DMS153 (cell line): ENCODE measurements around the gene TLL2.
A peak's percentile ranks its signal among the peaks of the same experiment; 100 is the strongest.

ENCODE experiments used
- DNase-seq: peaks from one replicate; lab custom pipeline; 2025; lab: John Stamatoyannopoulos, UW

Gene TLL2

DNA sequence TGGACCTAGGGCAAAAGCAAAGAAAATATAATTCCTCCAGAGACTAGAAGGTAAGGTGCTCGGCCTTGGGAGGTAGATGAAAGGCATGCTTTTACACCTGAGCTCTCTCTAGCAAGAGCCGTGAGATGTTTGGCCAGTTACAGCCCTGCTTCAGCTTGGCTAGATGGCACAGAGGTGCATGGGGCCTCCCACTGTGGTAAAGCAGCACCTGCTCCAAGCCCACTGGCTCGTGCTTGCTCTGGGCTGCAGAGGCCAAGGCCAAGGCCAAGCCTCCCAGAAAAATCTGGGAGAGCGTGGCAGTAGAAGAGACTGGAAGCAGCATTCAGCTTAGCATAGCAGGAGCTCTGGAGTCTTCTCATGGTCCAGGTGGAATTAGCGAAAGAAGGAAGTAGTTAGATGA, 123.9 kb downstream of the TLL2 start:
- no peak for DNase-seq

DNA sequence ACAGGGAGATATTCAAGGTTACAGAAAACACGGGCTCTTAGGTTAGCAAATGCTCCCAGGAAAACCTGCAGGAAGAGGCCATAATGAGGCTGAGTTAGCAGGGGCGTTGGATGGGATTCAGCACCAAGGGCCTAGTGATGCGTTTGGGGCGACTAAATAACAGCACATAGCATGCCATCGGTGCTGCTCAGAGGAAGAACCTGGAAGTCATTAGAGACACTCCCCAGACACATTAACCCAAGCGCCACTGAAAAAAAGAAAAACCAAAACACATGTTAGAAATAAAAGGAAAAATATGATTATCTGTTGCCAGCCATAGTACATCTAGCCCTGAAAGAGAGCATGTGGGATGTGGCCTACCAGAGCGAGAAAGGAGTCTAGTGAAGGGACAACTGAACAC, 126.1 kb downstream of the TLL2 start:
- no peak for DNase-seq

DNA sequence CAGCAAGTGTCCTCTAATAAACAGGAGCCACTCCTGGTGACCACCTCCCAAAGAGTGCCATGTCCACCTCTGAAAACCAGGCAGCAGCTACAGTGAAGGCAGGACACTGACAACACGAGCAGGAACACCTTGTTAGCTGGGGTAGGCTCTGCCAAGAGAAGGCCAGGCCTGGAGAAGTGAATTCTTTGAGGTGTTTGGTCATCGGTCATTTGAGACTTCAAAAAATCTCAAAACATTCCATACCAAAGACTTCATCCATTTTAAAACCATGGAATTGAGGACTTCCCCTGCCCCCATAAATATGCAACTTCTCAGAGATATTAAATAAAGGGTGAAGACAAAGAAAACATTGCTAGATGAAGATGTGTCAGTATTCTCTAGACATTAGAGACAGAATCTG, 126.6 kb downstream of the TLL2 start:
- DNase-seq: no peak

DNA sequence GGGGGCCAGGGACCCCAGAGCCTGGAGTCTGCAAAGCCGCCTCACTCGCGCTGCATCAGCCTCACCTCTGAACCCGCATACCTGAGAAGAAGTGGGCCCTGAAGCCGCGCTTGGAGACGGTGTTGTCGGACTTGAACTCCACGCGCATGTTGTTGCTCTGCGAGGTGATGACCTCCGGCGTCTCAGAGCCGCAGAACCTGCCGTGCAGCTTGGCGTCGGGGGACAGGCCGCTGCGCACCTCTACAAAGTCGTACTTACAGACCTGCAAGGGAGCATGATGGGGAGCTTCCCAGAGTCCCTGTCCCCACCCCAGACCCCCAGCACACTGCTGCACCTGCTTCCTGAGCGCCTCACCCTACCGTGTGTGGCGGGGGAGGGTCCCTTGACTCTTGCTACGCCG, 129.2 kb downstream of the TLL2 start:
- no peak for DNase-seq

DNA sequence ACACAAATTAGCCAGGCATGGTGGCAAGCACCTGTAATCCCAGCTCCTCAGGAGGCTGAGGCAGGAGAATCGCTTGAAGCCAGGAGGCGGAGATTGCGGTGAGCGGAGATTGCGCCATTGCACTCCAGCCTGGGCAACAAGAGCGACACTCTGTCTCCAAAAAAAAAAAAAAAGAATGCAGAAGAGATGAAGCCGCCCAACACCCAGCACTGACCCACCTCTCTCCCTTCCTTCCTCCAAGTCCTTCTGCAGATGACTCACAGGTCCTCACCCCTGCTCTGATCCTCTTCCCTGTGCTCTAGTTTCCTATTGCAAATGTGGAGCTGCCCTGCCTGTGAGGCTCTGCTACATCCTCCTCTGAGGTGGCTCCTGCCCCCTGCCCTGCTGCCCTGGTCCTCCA, 132.9 kb downstream of the TLL2 start:
- DNase-seq: no peak

DNA sequence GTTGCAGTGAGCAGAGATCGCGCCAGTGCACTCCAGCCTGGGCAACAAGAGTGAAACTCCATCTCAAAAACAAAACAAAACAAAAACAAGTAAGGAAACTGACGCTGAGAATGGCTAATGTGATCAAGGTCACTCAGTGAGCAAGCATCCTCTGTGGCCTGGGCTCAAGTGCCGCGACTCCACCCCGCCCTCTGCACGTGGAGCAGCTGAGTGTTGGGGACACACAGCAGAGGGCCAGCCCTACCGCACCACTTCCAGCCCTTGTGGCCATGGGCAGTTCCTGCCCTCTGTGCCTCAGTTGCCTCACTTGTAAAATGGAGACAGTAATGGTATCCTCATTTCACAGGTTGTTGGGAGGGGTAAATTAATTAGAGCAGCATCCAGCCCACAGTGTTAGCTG, 134.0 kb downstream of the TLL2 start:
- no peak for DNase-seq

DNA sequence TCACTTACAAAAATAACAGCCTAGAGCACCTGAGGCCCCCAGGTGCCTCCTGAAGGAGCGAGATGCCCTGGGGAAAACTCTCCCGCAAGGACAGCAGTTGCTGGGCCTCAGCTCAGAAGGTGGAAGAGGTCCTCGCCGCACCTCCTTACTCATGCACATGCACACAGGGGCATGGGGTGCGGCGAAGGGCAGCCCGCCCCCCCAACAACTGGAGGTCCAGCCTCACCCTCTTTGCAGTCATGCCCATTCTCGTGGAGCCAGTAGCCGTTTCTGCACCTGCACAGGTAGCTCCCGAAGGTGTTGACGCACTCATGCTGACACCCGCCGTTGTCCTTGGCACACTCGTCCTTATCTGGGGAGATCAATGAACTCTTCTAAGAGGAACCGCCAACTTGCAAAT, 135.0 kb downstream of the TLL2 start:
- no peak for DNase-seq

DNA sequence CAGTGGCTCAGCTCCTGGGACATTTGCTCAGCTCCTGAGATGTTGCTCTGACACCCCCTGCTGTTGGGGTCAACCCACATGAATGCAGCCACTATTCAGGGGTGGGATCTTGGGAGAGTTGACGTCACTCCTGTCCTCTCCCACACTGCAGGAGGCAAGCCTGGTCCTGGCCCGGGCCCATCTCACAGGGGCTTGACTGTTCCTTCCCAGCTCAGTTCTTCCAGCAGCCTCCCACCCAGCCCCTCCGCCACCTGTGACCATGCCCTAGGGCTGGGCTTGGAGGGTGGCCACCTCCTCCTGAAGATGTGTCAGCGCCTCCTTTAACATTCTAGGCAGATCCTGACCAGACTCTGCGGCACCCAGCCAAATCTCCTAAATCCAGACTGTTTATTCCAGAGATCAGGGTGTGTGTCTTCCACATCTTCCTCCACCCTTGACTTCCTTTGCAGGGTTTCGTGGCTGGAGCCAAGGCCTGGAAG, 135.9 kb downstream of the TLL2 start:
- DNase-seq: no peak

DNA sequence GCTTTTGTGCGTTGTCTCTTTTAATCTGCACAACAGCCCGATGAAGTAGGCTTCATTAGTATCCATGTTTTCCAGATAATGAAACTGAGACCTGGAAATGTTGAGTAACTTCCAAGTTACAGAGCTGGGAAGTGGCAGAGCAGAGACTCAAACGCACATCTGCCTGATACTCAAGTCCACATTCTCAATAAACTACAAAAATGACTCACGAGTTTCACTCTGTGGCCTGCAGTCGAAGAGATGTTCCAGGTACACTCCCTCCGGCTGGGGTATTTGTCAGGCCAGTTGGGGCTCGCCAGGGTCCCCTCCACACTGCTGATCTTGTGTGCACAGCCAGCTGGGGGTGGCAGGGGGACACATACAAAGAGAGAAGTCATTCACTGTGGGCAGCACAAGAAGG, 137.2 kb downstream of the TLL2 start:
- DNase-seq: no peak

DNA sequence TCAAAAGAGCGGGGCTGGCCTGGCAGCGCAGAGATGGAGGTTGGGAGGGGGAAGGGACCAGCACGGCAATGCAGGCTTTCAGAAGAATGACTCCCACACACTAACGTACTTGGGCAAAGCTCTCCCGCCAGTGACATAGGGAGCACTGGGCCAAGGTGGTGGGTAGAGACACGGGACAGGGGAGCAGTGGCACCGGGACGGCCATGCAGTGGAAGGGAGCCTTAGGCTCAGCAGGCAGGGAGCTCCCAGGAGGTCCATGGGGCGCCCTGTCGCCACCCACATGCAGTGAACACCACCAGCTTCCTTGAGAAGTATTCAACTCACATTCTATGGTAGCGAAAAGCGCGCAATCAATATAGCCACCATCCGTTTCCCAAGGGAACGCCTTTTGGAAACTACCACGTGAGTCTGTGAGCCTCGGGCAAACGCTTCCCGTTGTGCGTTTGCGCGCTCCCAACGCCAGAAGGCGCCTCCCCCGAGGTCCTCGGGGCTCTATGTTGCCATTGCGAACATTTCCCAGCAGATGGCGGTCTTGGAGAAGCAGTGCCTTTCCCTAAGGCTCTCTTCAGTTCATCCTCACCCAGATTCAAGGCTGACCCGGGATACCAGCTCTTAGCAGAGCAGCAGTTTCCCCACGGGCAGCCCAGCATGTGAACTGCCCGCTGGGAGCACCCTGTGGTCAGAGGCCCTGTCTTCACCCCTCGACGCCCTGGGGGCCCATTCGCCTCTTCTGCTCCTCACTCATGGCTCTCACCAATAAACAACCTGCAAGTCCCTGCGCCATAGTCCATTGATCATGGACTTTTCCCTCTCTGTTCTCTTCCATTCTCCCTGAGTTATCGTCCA, 138.5 kb downstream of the TLL2 start:
- DNase-seq: peak; percentile 82

DNA sequence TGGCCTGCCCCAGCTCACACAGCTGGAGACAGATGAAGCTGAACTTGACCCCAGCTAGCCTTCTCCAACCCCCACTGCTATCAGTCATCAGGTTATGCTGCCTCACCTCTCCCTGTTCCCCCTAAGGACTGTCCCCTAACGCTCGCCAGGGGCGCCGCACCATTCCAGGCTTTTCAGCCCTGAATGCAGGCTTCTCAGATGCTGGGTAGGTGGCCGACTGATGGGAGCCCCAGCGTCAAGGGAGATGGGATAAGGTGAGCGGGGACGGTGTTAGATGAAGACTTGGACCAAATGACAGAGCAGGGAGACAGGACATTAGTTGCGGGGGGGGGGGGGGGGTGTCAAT, 139.1 kb downstream of the TLL2 start:
- no peak for DNase-seq

DNA sequence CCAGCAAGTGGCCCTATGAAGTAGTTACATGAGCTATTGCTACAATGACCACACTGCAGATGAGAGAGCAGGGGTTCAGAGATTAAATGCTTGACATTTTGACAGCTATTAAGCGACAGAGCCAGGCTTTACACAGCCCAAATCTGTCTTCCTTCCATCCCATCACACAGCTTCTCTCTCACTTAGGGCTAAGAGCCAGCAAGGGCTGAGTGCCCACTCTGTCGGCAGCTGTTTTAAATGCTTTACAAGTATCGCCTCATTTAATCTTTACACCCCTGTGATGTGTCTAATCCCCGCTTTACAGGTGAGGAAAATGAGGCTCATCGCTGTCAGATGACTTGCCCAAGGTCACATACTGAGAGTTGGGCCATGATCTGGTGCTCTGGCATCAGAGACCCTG, 139.7 kb downstream of the TLL2 start:
- no peak for DNase-seq

DNA sequence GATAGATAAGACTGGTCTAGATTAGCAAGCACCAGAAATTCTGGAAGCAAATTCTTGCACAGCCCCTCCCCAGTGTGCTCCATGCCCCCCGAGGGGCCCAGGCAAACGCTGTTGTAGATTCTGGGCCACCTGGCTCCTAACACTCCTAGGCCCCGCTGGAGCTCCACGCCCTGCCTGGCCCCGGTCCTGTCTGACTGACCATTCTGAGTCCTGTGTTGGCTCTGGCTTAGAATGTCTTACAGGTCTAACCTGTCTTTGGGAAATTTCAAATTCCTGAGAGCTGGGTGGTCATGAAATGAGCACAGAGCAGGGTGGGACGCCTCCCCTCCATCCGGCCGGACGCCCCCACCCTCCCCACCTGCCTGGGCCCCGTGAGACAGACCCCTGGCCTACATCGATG, 142.4 kb downstream of the TLL2 start:
- DNase-seq: no peak

DNA sequence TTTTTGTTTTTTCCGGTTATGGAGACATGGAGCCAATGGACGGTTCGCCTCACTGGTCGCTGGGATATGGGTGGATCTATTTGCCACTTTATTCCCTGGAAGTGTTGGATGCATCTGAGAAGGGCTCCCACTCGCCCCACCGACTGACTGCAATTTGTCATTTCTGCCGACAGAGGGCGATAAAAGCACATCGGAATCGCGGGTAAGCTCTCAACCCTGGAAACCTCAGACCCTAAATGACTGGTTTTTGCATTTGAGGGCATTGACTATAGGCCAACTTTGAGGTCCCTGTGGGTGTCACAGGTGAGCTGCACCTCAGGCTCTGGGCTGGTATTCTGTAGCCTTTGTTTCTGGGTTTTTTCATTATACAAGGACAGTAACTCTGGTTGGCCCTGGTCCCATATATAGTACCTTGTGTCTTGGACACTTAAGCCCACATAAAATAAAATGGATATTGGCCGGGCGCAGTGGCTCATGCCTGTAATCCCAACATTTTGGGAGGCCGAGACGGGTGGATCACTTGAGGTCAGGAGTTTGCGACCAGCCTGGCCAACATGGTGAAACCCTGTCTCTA, 143.1 kb downstream of the TLL2 start:
- peak; percentile 4 for DNase-seq

DNA sequence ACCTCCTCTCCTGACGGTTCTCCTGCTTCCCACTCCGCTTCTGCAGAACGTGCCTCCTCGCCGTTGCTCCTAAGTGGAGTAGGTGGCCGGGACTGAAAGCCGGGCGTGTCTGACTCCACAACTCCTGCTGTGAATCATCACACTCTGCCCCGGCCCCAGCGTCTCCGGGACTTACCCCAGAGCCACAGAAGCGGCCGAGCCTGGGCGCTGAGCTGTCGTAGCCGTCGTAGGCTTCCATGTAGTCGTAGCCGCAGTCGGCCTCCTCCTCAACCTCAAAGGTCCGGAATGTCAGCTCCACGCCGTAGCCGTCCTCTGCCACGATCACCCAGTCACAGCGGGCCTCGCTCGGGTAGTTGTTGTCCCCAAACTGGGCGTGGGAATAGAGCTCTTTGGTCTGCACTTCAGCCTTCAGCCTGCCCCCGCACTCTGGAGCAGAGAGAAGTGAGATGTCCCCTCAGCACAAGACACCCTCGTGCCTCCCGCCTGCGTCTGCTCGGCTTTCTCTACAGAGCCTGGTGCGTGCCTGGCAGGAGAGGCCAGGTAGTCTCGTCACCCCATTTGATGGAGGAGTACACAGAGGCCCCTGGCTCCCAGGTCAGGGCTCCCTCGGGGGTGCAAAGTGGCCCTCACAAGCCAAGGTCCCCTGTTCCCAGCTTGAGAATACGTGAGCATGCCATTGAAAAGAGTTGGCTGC, 143.7 kb downstream of the TLL2 start:
- DNase-seq: no peak

DNA sequence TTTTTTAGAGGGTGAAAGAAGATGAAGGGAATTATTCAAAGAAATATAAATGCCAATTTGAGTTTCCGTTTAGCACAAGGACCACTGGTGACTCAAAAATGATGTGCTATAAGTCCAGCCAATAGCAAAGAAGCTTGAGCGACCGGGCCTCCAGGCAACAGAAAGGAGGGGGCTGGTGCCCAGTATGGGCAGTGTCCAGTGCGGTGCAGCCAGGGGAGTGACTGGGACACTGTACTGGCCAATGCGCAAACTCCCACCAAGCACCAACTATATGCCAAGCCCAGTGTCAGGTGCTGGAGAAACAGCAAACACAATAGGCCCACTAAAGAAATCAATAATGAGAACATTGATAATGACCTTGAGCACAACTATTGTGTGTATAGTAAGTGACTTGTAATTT, 144.8 kb downstream of the TLL2 start:
- DNase-seq: no peak

DNA sequence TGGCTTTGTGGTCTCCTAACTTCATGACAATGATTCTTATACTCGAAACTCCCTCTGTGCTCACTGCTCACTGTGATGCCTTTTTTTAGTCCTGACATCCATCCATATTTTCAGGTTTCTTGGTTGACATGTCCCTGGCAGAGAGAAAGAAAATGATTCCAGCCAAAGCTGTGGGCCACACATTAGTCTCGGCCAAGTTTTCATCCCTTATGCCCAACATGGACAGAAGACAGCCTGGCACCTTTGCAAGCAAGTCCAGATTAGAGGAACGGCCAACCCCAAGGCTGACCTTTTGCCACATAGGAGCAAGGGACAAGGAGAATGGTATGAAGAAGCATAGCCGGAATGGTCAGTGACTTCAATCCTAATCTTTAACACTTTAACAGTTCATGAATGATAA, 146.3 kb downstream of the TLL2 start:
- DNase-seq: no peak

DNA sequence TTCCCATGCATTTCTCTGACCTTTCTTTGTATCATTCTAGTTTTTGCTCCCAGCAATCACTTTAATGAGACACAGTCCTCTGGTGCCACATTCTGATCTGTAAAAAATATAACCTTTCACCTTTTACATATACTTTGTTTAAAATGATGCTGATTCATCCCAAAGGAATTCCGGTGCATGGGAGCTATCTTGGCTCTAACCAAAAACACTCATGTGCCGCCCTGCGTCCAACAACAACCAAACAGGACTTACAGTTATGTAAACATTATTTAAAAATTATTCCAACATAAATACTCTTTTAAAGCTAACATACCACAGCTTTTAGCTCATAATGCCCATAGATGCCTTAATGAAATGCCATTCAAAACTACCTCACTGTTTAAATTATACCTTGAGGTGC, 147.2 kb downstream of the TLL2 start:
- no peak for DNase-seq

DNA sequence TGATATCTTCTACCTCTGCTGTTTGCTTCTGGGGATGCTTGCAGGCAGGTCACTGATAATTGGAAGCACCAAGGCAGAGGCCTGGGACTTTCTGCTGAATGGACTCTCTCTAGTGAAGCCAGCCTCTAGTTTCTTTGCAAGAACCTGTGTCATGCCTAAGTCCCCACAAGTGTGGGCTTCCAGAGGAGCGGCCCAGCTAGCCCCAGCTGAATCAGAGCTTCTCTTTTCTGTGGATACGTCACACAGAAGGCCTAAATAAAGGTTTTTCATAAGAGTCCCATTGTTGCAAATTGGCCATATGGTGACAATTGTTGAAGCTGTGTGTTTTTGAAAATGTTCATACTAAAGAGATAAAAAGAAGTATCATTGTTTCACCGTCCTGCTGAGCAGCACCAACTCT, 148.2 kb downstream of the TLL2 start:
- no peak for DNase-seq

DNA sequence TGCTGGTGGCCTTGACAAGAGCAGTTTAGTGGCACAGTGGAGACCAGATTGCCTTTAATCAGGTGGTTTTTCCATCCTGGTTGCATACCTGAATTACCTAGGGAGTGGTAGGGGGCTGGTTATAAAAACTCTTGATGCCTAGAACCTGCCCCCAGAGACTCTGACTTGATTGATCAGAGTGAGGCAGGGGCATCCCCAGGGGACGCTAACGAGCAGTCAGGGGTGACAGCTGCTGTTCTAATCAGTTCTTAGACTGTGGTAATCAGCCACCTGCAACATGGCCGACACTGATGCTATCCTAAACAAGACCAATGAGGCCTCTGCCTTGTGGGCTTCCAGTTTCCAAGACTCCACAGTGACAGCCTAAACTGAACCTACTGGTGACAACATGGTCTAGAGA, 153.0 kb downstream of the TLL2 start:
- DNase-seq: no peak

DNA sequence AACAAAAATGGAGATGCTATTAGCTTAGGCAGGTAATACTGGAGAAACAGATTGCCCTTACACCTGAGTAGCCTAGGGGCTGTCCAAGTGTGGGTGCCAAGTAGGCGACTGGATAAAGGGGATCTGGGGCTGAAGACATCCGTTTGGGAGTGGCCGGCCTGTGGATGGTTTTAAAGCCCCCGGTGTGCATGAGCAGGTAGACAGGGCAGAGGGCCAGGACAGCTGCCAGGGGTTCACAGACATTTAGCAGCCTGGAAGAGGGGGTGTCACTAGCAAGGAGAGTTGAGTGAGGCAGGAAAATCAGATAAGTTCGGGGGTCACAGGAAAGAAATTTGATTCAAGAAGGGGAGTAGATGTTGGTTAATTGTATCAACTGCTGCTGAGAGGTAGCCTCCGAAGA, 153.4 kb downstream of the TLL2 start:
- no peak for DNase-seq

DNA sequence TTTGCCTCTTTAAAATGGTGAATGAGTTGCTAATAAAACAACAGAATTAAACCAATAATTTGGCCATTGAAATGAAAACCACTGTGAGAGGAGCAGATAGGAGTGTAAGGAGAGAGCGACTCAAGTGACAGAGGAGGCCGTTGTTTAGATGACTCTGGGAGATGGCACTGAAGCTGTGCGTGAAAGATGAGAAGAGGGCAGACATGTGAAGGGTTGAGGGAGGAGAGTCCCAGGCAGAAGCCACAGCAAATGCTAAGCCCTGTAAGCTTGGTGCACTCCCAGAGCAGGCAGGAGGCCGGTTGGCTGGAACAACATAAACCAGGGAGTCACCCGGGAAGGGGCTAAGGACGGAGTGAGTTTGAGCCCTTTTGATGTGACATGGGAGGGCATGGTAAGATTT, 154.1 kb downstream of the TLL2 start:
- DNase-seq: no peak

DNA sequence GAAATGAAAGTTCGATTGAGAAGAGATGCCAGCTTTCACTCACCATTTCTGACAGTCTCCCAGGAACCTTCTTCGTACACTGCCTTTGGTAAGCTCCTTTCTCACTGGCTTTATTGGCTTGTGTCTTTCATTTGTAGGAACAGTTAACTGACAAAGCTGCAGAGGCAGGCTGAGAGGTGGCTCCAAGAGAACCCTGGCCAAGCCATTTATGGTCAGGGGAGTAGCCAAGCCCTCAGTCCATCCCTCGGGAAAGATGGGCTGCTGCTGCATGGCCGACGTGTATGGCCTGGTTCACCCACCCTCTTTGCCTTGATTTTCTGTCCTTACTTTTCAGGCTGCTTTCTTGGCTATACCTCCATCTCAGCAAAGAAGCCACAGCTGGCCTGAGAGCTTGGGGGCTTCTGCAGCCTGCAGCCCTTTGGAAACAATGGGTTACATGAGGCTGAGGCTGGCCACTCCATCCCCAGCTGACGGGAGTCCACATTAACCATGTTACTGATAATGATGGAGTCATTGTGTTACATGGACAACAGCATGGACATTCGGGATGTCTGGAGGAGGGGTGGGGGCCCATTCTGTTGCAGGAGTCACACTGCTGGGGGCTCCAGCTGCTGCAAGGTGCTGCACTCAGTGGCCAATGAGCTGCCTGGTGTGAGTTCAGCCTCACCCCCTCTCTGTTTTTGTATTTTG, 154.7 kb downstream of the TLL2 start, which contains the start of gene OPALIN:
Gene OPALIN (minus strand): TSS at position 152 of the 690 bp plus-strand sequence. CDS start 106 bp downstream, at position 46.
- no peak for DNase-seq
